Epithelial cell of proximal tubule (primary cell): ENCODE data around the gene DPYSL4. TPM values are rescaled to one million over a fixed set of nuclear protein-coding genes. Genes with fewer than 3 reads are reported as not detected.

ENCODE experiments used
- DNase-seq: peaks from one replicate; pipeline ENCODE4 v3.0.0-alpha.2; 2011; ENCODE audit warnings: low read depth
- H3K4me3 ChIP-seq: 2 replicates; pipeline ENCODE4 v1.5.1; 2011; ENCODE audit warnings: low read depth, mild to moderate bottlenecking, low read length
- CTCF ChIP-seq: conservative IDR thresholded peaks from 2 replicates; pipeline ENCODE4 v1.5.1; 2012; ENCODE audit warnings: low read depth, mild to moderate bottlenecking, low read length
- total RNA-seq: library from RNA; depleted of rRNA; stranded (reverse); fragments of >200 nt; gene quantifications from 2 replicates; pipeline ENCODE4 v1.2.3, GENCODE V29; 2015

Gene DPYSL4
- total RNA-seq, 1 donor from 2014 or later: 3.3 TPM

- DNase-seq: no peak
- no peak for TF ChIP-seq CTCF
- no peak overlapping the region for H3K4me3 ChIP-seq
Measured at GRCh38 chr10:132189016-132189415, 2.3 kb downstream of the DPYSL4 start.

- DNase-seq: no peak
- H3K4me3 ChIP-seq: no peak overlapping the region
- no peak for TF ChIP-seq CTCF
Measured at GRCh38 chr10:132189810-132190422, 3.2 kb downstream of the DPYSL4 start.

GRCh38 chr10:132192076-132192975, 5.6 kb downstream of the DPYSL4 start:
- no peak for DNase-seq
- H3K4me3 ChIP-seq: no peak overlapping the region
- no peak for TF ChIP-seq CTCF

- H3K4me3 ChIP-seq: no peak overlapping the region
Measured at GRCh38 chr10:132192991-132193665, 6.4 kb downstream of the DPYSL4 start.

GRCh38 chr10:132193907-132194552, 7.3 kb downstream of the DPYSL4 start:
- DNase-seq: no peak
- TF ChIP-seq CTCF: no peak

More at GRCh38 chr10:132192991-132193665, 6.4 kb downstream of the DPYSL4 start:
- no peak for DNase-seq
- TF ChIP-seq CTCF: no peak

GRCh38 chr10:132194726-132195125, 8.0 kb downstream of the DPYSL4 start:
- no peak overlapping the region for H3K4me3 ChIP-seq
- TF ChIP-seq CTCF: no peak
- no peak for DNase-seq

More at GRCh38 chr10:132193907-132194552, 7.3 kb downstream of the DPYSL4 start:
- H3K4me3 ChIP-seq: no peak overlapping the region
